Liver (tissue), 9 donors: ENCODE results near the gene SRPX. TPM values are rescaled to one million over a fixed set of nuclear protein-coding genes. Genes with fewer than 3 reads are reported as not detected.

ENCODE experiments used
- DNase-seq: peaks from one replicate; pipeline ENCODE4 v3.0.0-alpha.2; 2017; ENCODE audit warnings: low spot score
- H3K27ac ChIP-seq, 2 donors: one replicate each; pipeline ENCODE4 v1.7.0; 2013; ENCODE audit warnings: inconsistent platforms in 2 of 2, low read length in 2 of 2, control low read depth in 1 of 2, low read depth in 1 of 2, mild to moderate bottlenecking in 1 of 2
- H3K27me3 ChIP-seq, 4 donors: one replicate each; pipeline versions ENCODE4 v1.6.1 to v1.7.0; 2013; ENCODE audit warnings: low read length in 3 of 4, inconsistent platforms in 1 of 4, mild to moderate bottlenecking in 1 of 4, moderate library complexity in 1 of 4; ENCODE audit not compliant: control insufficient read depth in 4 of 4, insufficient read depth in 4 of 4
- H3K36me3 ChIP-seq, 4 donors: one replicate each; pipeline versions ENCODE4 v1.6.1 to v1.7.0; 2013; ENCODE audit warnings: low read length in 3 of 4, mild to moderate bottlenecking in 3 of 4, low read depth in 1 of 4, moderate library complexity in 1 of 4; ENCODE audit not compliant: control insufficient read depth in 4 of 4, insufficient read depth in 3 of 4
- H3K4me1 ChIP-seq, 4 donors: one replicate each; pipeline versions ENCODE4 v1.6.1 to v1.7.0; 2013; ENCODE audit warnings: low read length in 3 of 4, mild to moderate bottlenecking in 3 of 4, moderate library complexity in 1 of 4; ENCODE audit not compliant: control insufficient read depth in 4 of 4, insufficient read depth in 4 of 4
- H3K4me3 ChIP-seq, 3 donors: one replicate each; pipeline versions ENCODE4 v1.6.1 to v1.7.0; 2013; ENCODE audit warnings: low read length in 3 of 3, control low read depth in 1 of 3, low read depth in 1 of 3, mild to moderate bottlenecking in 1 of 3
- H3K9ac ChIP-seq, 2 donors: one replicate each; pipeline ENCODE4 v1.7.0; 2013; ENCODE audit warnings: low read length in 2 of 2, mild to moderate bottlenecking in 2 of 2, moderate library complexity in 2 of 2, control low read depth in 1 of 2, low read depth in 1 of 2
- H3K9me3 ChIP-seq, 4 donors: one replicate each; pipeline versions ENCODE4 v1.6.1 to v1.7.0; 2013; ENCODE audit warnings: low read length in 3 of 4; ENCODE audit not compliant: control insufficient read depth in 4 of 4
- CTCF ChIP-seq: fragments of 150-350 bp; IDR thresholded peaks from 2 replicates; pipeline ENCODE4 v1.5.1; 2017; ENCODE audit warnings: improper control_type of control experiment, low read depth, low read length; ENCODE audit not compliant: missing input control
- EGR1 ChIP-seq, 2 donors: IDR thresholded peaks; 2 replicates each; pipeline ENCODE4 v1.6.1; 2016 to 2018; ENCODE audit warnings: antibody characterized with exemption in 2 of 2, low read depth in 2 of 2
- FOXA1 ChIP-seq: IDR thresholded peaks from 2 replicates; pipeline ENCODE4 v1.6.1; 2016; ENCODE audit warnings: antibody characterized with exemption
- FOXA2 ChIP-seq: IDR thresholded peaks from 2 replicates; pipeline ENCODE4 v1.6.1; 2016; ENCODE audit warnings: antibody characterized with exemption
- GABPA ChIP-seq, 2 donors: IDR thresholded peaks in 1 of 2; conservative IDR thresholded peaks in 1 of 2; 2 replicates each; pipeline ENCODE4 v1.6.1; 2016; ENCODE audit warnings: antibody characterized with exemption in 2 of 2, mild to moderate bottlenecking in 1 of 2, moderate library complexity in 1 of 2
- HNF4A ChIP-seq, 2 donors: conservative IDR thresholded peaks; 2 replicates each; pipeline ENCODE4 v1.6.1; 2016; ENCODE audit warnings: antibody characterized with exemption in 2 of 2, mild to moderate bottlenecking in 2 of 2
- HNF4G ChIP-seq: IDR thresholded peaks from 2 replicates; pipeline ENCODE4 v1.6.1; 2016; ENCODE audit warnings: antibody characterized with exemption
- MAX ChIP-seq: IDR thresholded peaks from 2 replicates; pipeline ENCODE4 v1.6.1; 2016; ENCODE audit warnings: antibody characterized with exemption
- NR2F2 ChIP-seq: IDR thresholded peaks from 2 replicates; pipeline ENCODE4 v1.6.1; 2016; ENCODE audit warnings: antibody characterized with exemption
- RAD21 ChIP-seq, 2 donors: IDR thresholded peaks; 2 replicates each; pipeline ENCODE4 v1.6.1; 2016; ENCODE audit warnings: antibody characterized with exemption in 2 of 2, mild to moderate bottlenecking in 2 of 2
- REST ChIP-seq: IDR thresholded peaks from 2 replicates; pipeline ENCODE4 v1.6.1; 2016; ENCODE audit warnings: antibody characterized with exemption, mild to moderate bottlenecking
- RXRA ChIP-seq, 2 donors: IDR thresholded peaks; 2 replicates each; pipeline ENCODE4 v1.6.1; 2017 to 2018; ENCODE audit warnings: antibody characterized with exemption in 2 of 2, mild to moderate bottlenecking in 1 of 2
- SP1 ChIP-seq: IDR thresholded peaks from 2 replicates; pipeline ENCODE4 v1.6.1; 2018; ENCODE audit warnings: antibody characterized with exemption, mild to moderate bottlenecking
- TAF1 ChIP-seq: conservative IDR thresholded peaks from 2 replicates; pipeline ENCODE4 v1.6.1; 2016; ENCODE audit warnings: antibody characterized with exemption, mild to moderate bottlenecking
- YY1 ChIP-seq: IDR thresholded peaks from 2 replicates; pipeline ENCODE4 v1.6.1; 2016; ENCODE audit warnings: antibody characterized with exemption, mild to moderate bottlenecking
- ZBTB33 ChIP-seq: IDR thresholded peaks from 2 replicates; pipeline ENCODE4 v1.6.1; 2016; ENCODE audit warnings: antibody characterized with exemption
- WGBS: extraction: QIAGEN DNeasy Blood & Tissue Kit; methylation state at CpG from one replicate; pipeline ENCODE4 v1.1.7; 2013; 5-methylcytosine and 5-hydroxymethylcytosine counted together
- polyA plus RNA-seq, 2 donors: library from polyadenylated mRNA; stranded (reverse) in 1 of 2; unstranded in 1 of 2; fragments of 200-250 nt in 1 of 2; fragments of >200 nt in 1 of 2; fragmentation: Nextera tagmentation in 1 of 2; extraction: Ambion mirVana in 1 of 2; gene quantifications; one replicate each; pipeline versions ENCODE4 v1.2.1 to v1.2.3, GENCODE V29; 2013 to 2015
- total RNA-seq, 2 donors: library from RNA; depleted of rRNA; stranded (reverse); fragments of >200 nt; gene quantifications; one replicate each; pipeline ENCODE4 v1.2.3, GENCODE V29; 2014
- TF ChIP-seq, protein P1 (sequence below): IDR thresholded peaks from 2 replicates; pipeline ENCODE4 v1.6.1; 2016; ENCODE audit warnings: antibody characterized with exemption
- donor health status: healthy.
- donor health status: healthy.
- donor health status: healthy.
- donor health status: healthy.
- donor health status: healthy.

The SRPX gene
- total and polyA plus RNA-seq, 4 donors, result 4.9 to 15.3 (median 10.3) TPM

DNA sequence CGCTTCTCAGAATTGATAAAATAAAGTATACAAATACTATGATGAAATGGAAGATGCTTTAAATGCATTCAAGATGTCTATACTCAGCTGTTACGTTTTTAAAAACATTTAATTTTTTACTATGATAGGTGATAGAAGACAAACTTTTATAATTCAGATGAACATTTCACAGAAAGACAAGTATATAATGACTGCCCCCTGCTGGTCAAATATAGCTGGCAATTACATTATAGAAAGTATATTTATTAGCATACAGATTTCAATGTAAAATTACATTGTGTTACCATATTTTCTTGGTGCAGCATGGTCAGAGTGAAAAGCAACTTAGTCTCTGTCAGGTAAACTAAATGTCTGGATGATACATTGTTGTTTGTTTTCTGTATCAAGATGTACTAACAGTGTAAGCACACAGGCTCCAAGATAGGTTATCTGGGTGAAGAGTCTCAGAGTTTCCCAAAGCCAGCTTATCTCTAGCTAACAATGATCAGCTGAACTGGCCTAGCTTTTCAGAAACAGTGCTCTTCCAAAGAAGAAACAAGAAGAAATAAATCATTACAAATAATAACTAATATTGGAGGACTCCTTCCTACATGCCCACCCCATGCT lies 54.1 kb downstream of the SRPX start:
- Histone ChIP-seq H3K27ac (no peak overlapping the region), H3K9me3 (no peaks in the 10 kb centered on the region), H3K4me3 (no peak overlapping the region), H3K4me1 (peaks cover 0 to 4% (median 0%) of the 10 kb centered on the region in 4 donors), H3K9ac (no peak overlapping the region), H3K36me3 (no peaks in the 10 kb centered on the region), H3K27me3 (no peaks in the 10 kb centered on the region)
- no peak for DNase-seq
- TF ChIP-seq ZBTB33 (no peak), NR2F2 (no peak), CTCF (peak; percentile 52), RAD21 (IDR thresholded peaks at IDR 0.05) (peak; percentile 76 to 81)
- WGBS, result 48% methylated on average over 2 of the region's 2 CpGs

- Histone ChIP-seq H3K9ac (no peak overlapping the region), H3K27ac (no peak overlapping the region), H3K4me3 (no peak overlapping the region), H3K4me1 (peaks cover 0 to 4% (median 0%) of the 10 kb centered on the region in 4 donors), H3K9me3 (no peaks in the 10 kb centered on the region), H3K27me3 (no peaks in the 10 kb centered on the region), H3K36me3 (no peaks in the 10 kb centered on the region)
- TF ChIP-seq REST (no peak), TAF1 (no peak), NR2F2 (no peak), HNF4A (conservative IDR thresholded peaks at IDR 0.05) (no peak), RAD21 (IDR thresholded peaks at IDR 0.05) (no peak)
- TF ChIP-seq, protein P1, sequence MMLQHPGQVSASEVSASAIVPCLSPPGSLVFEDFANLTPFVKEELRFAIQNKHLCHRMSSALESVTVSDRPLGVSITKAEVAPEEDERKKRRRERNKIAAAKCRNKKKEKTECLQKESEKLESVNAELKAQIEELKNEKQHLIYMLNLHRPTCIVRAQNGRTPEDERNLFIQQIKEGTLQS, result no peak
- DNase-seq, result no peak
- WGBS, result 40% methylated on average over 1 of the region's 1 CpG
Measured at GRCh38 chrX:38165023-38165422, 55.6 kb downstream of the SRPX start.

DNA sequence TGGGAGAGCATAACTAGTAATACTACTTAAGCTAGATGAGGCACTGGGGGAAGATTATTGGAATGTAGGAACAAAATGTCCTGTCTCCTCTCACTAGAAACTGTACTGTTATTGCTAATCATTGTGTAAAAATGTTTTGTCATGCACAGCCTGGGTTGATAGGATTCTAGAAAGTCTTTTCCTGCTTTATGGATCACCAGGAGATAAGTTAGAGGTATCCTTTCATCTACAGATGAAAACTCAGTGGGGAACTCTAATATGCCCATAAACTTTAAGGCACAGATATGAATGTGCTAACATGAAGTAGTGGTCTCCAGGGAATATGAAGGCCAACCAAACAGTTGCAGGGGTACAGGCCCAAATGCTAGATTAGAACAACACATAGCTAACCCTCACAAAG lies 57.5 kb downstream of the SRPX start:
- no peak overlapping the region for H3K9ac ChIP-seq
- no peaks in the 10 kb centered on the region for H3K27me3 ChIP-seq
- H3K4me3 ChIP-seq, result no peak overlapping the region
- H3K4me1 ChIP-seq, result peaks cover 0 to 4% (median 0%) of the 10 kb centered on the region in 4 donors
- no peak overlapping the region for H3K27ac ChIP-seq
- H3K9me3 ChIP-seq, result no peaks in the 10 kb centered on the region
- no peak for DNase-seq
- H3K36me3 ChIP-seq, result no peaks in the 10 kb centered on the region
- TF ChIP-seq HNF4G, result no peak
- TF ChIP-seq FOXA2, result no peak
- no peak for TF ChIP-seq ZBTB33
- TF ChIP-seq GABPA (IDR thresholded peaks at IDR 0.05 in 1 of 2, conservative IDR thresholded peaks at IDR 0.05 in 1 of 2), result no peak
- TF ChIP-seq RXRA (IDR thresholded peaks at IDR 0.05), result no peak
- no peak for TF ChIP-seq MAX
- no peak for TF ChIP-seq SP1
- TF ChIP-seq, protein P1, result no peak
- no peak for TF ChIP-seq YY1
- TF ChIP-seq TAF1, result no peak
- TF ChIP-seq FOXA1, result no peak
- TF ChIP-seq EGR1 (IDR thresholded peaks at IDR 0.05; ENCODE audit: low read depth in 2 of 2), result no peak
- no peak for TF ChIP-seq NR2F2
- TF ChIP-seq HNF4A (conservative IDR thresholded peaks at IDR 0.05), result no peak
